HCT116 (cell line): ENCODE measurements around the gene TNIK. TPM values are rescaled to one million over a fixed set of nuclear protein-coding genes. Genes with fewer than 3 reads are reported as not detected.

Experiments
- ATAC-seq: fragments of 200-7000 bp; cut with Tn5 transposase; 2 replicates; pipeline ENCODE4 v1.9.1; 2020; ENCODE audit warnings: mild to moderate bottlenecking, moderate library complexity
- BruUV-seq: library from RNA; stranded (reverse); fragments of 400-500 nt; replicated peaks from 2 replicates; lab custom pipeline; 2021; lab: Mats Ljungman, UMichigan
- CTCF ChIA-PET: fragments of 300-600 bp; sonication (Branson Sonifier 250); formaldehyde crosslinking; loops from one replicate; lab custom pipeline; 2021; ENCODE audit warnings: antibody characterized with exemption; lab: Charles Lee
- POLR2A ChIA-PET: fragments of 300-600, 350-600 bp; sonication (Branson Sonifier 250); formaldehyde crosslinking; loops from one replicate; lab custom pipeline; 2021; ENCODE audit warnings: antibody characterized with exemption; lab: Charles Lee
- RAD21 ChIA-PET, 2 experiments: fragments of 300-600 bp; sonication (Branson Sonifier 250); formaldehyde crosslinking; loops; one replicate each; lab custom pipeline; 2023; ENCODE audit warnings: low total read pairs in 2 of 2; ENCODE audit not compliant: uncharacterized antibody in 2 of 2, unreplicated experiment in 2 of 2, low non-redundant PET in 1 of 2; lab: Charles Lee
- DNase-seq: peaks from one replicate; pipeline ENCODE4 v3.0.0-alpha.2; 2010; ENCODE audit warnings: low read depth, low spot score
- H2AFZ ChIP-seq: fragments of 200-600 bp; shearing (Covaris generic), sonication (generic); 2 replicates; pipeline ENCODE4 v1.6.1; 2017; ENCODE audit warnings: low read depth, mixed run types, mixed read lengths, antibody characterized with exemption, low read length; ENCODE audit not compliant: poor library complexity, severe bottlenecking
- H3K27ac ChIP-seq: 2 replicates; pipeline ENCODE4 v1.5.1; 2012; ENCODE audit warnings: low read depth, low read length
- H3K27me3 ChIP-seq: fragments of 200-600 bp; sonication (generic); 2 replicates; pipeline ENCODE4 v1.6.1; 2016; ENCODE audit warnings: mixed run types, low read length, mixed read lengths; ENCODE audit not compliant: insufficient read depth
- H3K36me3 ChIP-seq, 2 experiments: fragments of 200-500 bp in 1 of 2; fragments of 200-600 bp in 1 of 2; sonication (Bioruptor generic) in 1 of 2; sonication (generic) in 1 of 2; 2 replicates each; pipeline versions ENCODE4 v1.5.1 to v1.6.1; 2014 to 2016; ENCODE audit warnings: low read length in 2 of 2, inconsistent platforms in 1 of 2, mixed read lengths in 1 of 2, mixed run types in 1 of 2; ENCODE audit not compliant: insufficient read depth in 2 of 2, control insufficient read depth in 1 of 2
- H3K4me1 ChIP-seq, 2 experiments: fragments of 200-600 bp in 1 of 2; sonication (generic) in 1 of 2; 2 replicates each; pipeline versions ENCODE4 v1.5.1 to v1.6.1; 2012 to 2017; ENCODE audit warnings: low read length in 2 of 2, inconsistent platforms in 1 of 2, mild to moderate bottlenecking in 1 of 2, mixed read lengths in 1 of 2, mixed run types in 1 of 2, moderate library complexity in 1 of 2; ENCODE audit not compliant: insufficient read depth in 2 of 2, control insufficient read depth in 1 of 2
- H3K4me2 ChIP-seq: fragments of 200-600 bp; sonication (generic); 2 replicates; pipeline ENCODE4 v1.6.1; 2017; ENCODE audit warnings: mixed run types, low read length, mixed read lengths
- H3K4me3 ChIP-seq, 2 experiments: fragments of 200-600 bp in 1 of 2; sonication (generic) in 1 of 2; replicated peaks in 1 of 2; 2 replicates each; pipeline ENCODE4 v1.5.1; 2011 to 2016; ENCODE audit warnings: low read length in 2 of 2, control low read depth in 1 of 2, low read depth in 1 of 2, mild to moderate bottlenecking in 1 of 2, mixed read lengths in 1 of 2, mixed run types in 1 of 2
- H3K79me2 ChIP-seq: fragments of 200-600 bp; sonication (generic); 2 replicates; pipeline ENCODE4 v1.6.1; 2017; ENCODE audit warnings: mild to moderate bottlenecking, mixed run types, low read length, moderate library complexity, mixed read lengths; ENCODE audit not compliant: insufficient read depth
- H3K9ac ChIP-seq: fragments of 200-600 bp; sonication (generic); 2 replicates; pipeline ENCODE4 v1.6.1; 2016; ENCODE audit warnings: low read length, mixed read lengths
- H3K9me2 ChIP-seq: fragments of 200-600 bp; sonication (generic), shearing (Covaris generic); 2 replicates; pipeline ENCODE4 v1.6.1; 2017; ENCODE audit warnings: mixed run types, mild to moderate bottlenecking, moderate library complexity; ENCODE audit not compliant: insufficient read depth
- H3K9me3 ChIP-seq, 2 experiments: fragments of 200-500 bp in 1 of 2; fragments of 200-600 bp in 1 of 2; sonication (Bioruptor generic) in 1 of 2; sonication (generic) in 1 of 2; 2 replicates each; pipeline ENCODE4 v1.6.1; 2014 to 2017; ENCODE audit warnings: low read length in 2 of 2, mixed read lengths in 2 of 2, inconsistent platforms in 1 of 2, low read depth in 1 of 2, mild to moderate bottlenecking in 1 of 2, mixed run types in 1 of 2, moderate library complexity in 1 of 2; ENCODE audit not compliant: control insufficient read depth in 1 of 2, insufficient read depth in 1 of 2
- H4K20me1 ChIP-seq: fragments of 200-600 bp; sonication (generic), shearing (Covaris generic); 2 replicates; pipeline ENCODE4 v1.6.1; 2017; ENCODE audit warnings: mixed run types, mild to moderate bottlenecking, moderate library complexity; ENCODE audit not compliant: insufficient read depth
- CBX3 ChIP-seq: IDR thresholded peaks from 2 replicates; pipeline ENCODE4 v1.6.1; 2012; ENCODE audit warnings: low read depth
- CEBPB ChIP-seq: IDR thresholded peaks from 2 replicates; pipeline ENCODE4 v1.6.1; 2012; ENCODE audit warnings: low read depth
- EGR1 ChIP-seq: IDR thresholded peaks from 2 replicates; pipeline ENCODE4 v1.6.1; 2012; ENCODE audit warnings: low read depth
- ELF1 ChIP-seq: IDR thresholded peaks from 2 replicates; pipeline ENCODE4 v1.6.1; 2012; ENCODE audit warnings: low read depth, borderline replicate concordance
- EZH2 ChIP-seq: fragments of 200-600 bp; sonication (generic); IDR thresholded peaks from 2 replicates; pipeline ENCODE4 v1.6.1; 2017; ENCODE audit warnings: antibody characterized with exemption, mixed run types
- EZH2phosphoT487 ChIP-seq: fragments of 200-600 bp; IDR thresholded peaks from 2 replicates; pipeline ENCODE4 v1.6.1; 2018; ENCODE audit warnings: antibody characterized with exemption, borderline replicate concordance
- POLR2A ChIP-seq: IDR thresholded peaks from 2 replicates; pipeline ENCODE4 v1.7.0; 2011; ENCODE audit warnings: borderline replicate concordance; ENCODE audit not compliant: insufficient read depth, insufficient read length; ENCODE audit errors: extremely low read depth
- POLR2AphosphoS5 ChIP-seq: IDR thresholded peaks from 2 replicates; pipeline ENCODE4 v1.6.1; 2011; ENCODE audit warnings: mild to moderate bottlenecking, low read depth, low read length, moderate library complexity
- SIN3A ChIP-seq: IDR thresholded peaks from 2 replicates; pipeline ENCODE4 v1.6.1; 2012; ENCODE audit warnings: low read depth
- SP1 ChIP-seq: IDR thresholded peaks from 2 replicates; pipeline ENCODE4 v1.6.1; 2012; ENCODE audit warnings: low read depth
- SRF ChIP-seq: IDR thresholded peaks from 2 replicates; pipeline ENCODE4 v1.6.1; 2012; ENCODE audit warnings: low read depth
- TCF7L2 ChIP-seq: IDR thresholded peaks from 2 replicates; pipeline ENCODE4 v1.7.0; 2011; ENCODE audit warnings: borderline replicate concordance, inconsistent platforms; ENCODE audit not compliant: insufficient read depth, insufficient read length; ENCODE audit errors: extremely low read depth
- YY1 ChIP-seq: IDR thresholded peaks from 2 replicates; pipeline ENCODE4 v1.6.1; 2011; ENCODE audit warnings: low read length, low read depth, moderate library complexity, mild to moderate bottlenecking; ENCODE audit not compliant: insufficient replicate concordance; ENCODE audit errors: extremely low read depth
- ZFX ChIP-seq: fragments of 450-650 bp; IDR thresholded peaks from 2 replicates; pipeline ENCODE4 v1.6.1; 2017
- ZNF274 ChIP-seq: fragments of 200-500 bp; sonication (Bioruptor generic); IDR thresholded peaks from 2 replicates; pipeline ENCODE4 v1.6.1; 2014; ENCODE audit warnings: mild to moderate bottlenecking, low read depth, low read length, inconsistent platforms
- intact Hi-C: fragments of 100-400 bp; cut with micrococcal nuclease; formaldehyde crosslinking; loops from 2 replicates; pipeline ENCODE4 v1.10.0; 2022
- total RNA-seq: library from RNA; stranded (reverse); gene quantifications from one replicate; pipeline ENCODE4 v1.2.1, GENCODE V29; 2021; ENCODE audit not compliant: unreplicated experiment
- TF ChIP-seq, protein P1 (sequence below): IDR thresholded peaks from 2 replicates; pipeline ENCODE4 v1.6.1; 2012; ENCODE audit warnings: low read depth
- TF ChIP-seq, protein P2 (sequence below): IDR thresholded peaks from 2 replicates; pipeline ENCODE4 v1.6.1; 2012
- TF ChIP-seq, protein P3 (sequence below): IDR thresholded peaks from 2 replicates; pipeline ENCODE4 v1.6.1; 2012

TNIK gene
- total RNA-seq, 1 experiment from 2014 or later: 24.1 TPM

DNA sequence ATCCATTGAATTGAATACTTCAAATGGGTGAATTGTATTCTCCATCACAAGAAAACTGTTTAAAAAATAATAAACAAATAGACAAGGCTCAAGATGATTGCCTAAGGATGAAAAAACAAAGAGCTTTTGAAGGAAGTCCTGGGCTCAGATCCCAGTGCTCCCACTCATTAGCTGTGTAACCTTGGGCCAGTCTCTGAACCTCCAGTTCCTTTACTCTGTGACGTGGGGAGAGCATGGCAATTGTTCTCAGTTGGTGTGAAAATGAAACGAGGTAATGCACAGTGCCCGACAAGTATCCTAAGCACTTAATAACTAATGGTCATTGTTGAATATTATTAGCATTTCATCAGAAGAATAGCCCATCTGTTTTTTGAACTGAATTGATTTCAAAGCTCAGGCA is 40.7 kb downstream of the TNIK start (continued):
- TF ChIP-seq TCF7L2 (no peak), CBX3 (no peak)

DNA sequence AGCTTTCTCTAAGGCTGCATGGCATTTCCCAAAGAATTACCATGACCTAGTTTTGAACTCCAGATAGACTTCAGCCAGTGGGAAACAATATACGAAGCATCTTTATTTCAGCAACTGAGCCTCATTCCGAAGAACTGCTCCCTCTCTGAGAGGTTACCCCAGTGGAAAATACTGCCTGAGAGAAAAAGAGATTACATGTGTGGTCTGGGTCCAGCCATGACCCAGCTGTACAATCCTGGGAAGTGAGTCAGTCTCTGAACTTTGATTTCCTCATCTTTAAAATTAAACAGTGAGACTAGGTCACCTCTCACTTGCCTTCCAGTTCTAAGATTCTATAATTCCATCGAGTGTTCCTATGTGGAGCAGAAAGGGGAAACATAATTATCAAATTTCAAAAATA is 42.4 kb downstream of the TNIK start:
- ChIA-PET POLR2A (no interaction called here), CTCF (no interaction called here), RAD21 (no interaction called here)
- Histone ChIP-seq H4K20me1 (no peaks in the 10 kb centered on the region), H3K4me3 (no peak overlapping the region), H3K79me2 (no peaks in the 10 kb centered on the region), H3K36me3 (no peaks in the 10 kb centered on the region), H2AFZ (no peak overlapping the region), H3K9ac (no peak overlapping the region), H3K9me3 (no peaks in the 10 kb centered on the region), H3K27me3 (no peaks in the 10 kb centered on the region), H3K4me1 (peaks cover 0 to 17% of the 10 kb centered on the region in 2 experiments; a peak in 1 of 4 replicates), H3K4me2 (no peak overlapping the region), H3K9me2 (no peaks in the 10 kb centered on the region), H3K27ac (no peak overlapping the region)
- BruUV-seq: no TSS peak
- no peak for TF ChIP-seq ZNF274
- intact Hi-C loops: no loop called here
- DNase-seq (no peak), ATAC-seq (no peak)

DNA sequence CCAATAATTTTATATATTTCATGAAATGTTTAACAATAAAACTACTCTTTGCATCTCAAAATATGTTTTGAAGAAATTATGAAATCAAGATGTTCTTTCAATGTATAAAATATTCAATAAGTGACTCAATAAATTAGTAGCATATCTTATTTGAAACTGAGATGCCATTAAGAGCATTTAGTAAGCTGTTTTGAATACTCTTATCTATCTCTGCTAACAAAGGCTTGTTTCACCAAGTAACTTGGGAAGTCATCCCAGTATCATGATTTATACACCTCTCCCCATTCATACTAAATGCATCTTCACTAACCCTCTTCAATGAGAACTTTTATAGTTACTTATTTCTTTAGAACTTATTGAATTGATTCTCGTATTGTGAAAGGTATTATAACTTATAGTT is 43.1 kb downstream of the TNIK start:
- ATAC-seq: no peak
- H3K4me2 ChIP-seq: no peak overlapping the region
- peaks cover 0 to 17% of the 10 kb centered on the region in 2 experiments; a peak in 1 of 4 replicates for H3K4me1 ChIP-seq
- H3K4me3 ChIP-seq: no peak overlapping the region
- H3K9me2 ChIP-seq: no peaks in the 10 kb centered on the region
- H3K27ac ChIP-seq: no peak overlapping the region
- POLR2A ChIA-PET: no interaction called here
- no peak overlapping the region for H2AFZ ChIP-seq
- RAD21 ChIA-PET: no interaction called here
- H4K20me1 ChIP-seq: no peaks in the 10 kb centered on the region
- H3K9me3 ChIP-seq: no peaks in the 10 kb centered on the region
- CTCF ChIA-PET: no interaction called here
- no peak for DNase-seq
- intact Hi-C loops: no loop called here
- H3K79me2 ChIP-seq: no peaks in the 10 kb centered on the region
- H3K36me3 ChIP-seq: no peaks in the 10 kb centered on the region
- no peaks in the 10 kb centered on the region for H3K27me3 ChIP-seq
- no peak overlapping the region for H3K9ac ChIP-seq
- no TSS peak for BruUV-seq
- no peak for TF ChIP-seq SP1
- TF ChIP-seq EGR1: no peak
- no peak for TF ChIP-seq TCF7L2
- TF ChIP-seq EZH2phosphoT487: no peak
- TF ChIP-seq, protein P1, sequence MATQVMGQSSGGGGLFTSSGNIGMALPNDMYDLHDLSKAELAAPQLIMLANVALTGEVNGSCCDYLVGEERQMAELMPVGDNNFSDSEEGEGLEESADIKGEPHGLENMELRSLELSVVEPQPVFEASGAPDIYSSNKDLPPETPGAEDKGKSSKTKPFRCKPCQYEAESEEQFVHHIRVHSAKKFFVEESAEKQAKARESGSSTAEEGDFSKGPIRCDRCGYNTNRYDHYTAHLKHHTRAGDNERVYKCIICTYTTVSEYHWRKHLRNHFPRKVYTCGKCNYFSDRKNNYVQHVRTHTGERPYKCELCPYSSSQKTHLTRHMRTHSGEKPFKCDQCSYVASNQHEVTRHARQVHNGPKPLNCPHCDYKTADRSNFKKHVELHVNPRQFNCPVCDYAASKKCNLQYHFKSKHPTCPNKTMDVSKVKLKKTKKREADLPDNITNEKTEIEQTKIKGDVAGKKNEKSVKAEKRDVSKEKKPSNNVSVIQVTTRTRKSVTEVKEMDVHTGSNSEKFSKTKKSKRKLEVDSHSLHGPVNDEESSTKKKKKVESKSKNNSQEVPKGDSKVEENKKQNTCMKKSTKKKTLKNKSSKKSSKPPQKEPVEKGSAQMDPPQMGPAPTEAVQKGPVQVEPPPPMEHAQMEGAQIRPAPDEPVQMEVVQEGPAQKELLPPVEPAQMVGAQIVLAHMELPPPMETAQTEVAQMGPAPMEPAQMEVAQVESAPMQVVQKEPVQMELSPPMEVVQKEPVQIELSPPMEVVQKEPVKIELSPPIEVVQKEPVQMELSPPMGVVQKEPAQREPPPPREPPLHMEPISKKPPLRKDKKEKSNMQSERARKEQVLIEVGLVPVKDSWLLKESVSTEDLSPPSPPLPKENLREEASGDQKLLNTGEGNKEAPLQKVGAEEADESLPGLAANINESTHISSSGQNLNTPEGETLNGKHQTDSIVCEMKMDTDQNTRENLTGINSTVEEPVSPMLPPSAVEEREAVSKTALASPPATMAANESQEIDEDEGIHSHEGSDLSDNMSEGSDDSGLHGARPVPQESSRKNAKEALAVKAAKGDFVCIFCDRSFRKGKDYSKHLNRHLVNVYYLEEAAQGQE: no peak
- TF ChIP-seq POLR2AphosphoS5: no peak
- no peak for TF ChIP-seq POLR2A
- TF ChIP-seq, protein P2, sequence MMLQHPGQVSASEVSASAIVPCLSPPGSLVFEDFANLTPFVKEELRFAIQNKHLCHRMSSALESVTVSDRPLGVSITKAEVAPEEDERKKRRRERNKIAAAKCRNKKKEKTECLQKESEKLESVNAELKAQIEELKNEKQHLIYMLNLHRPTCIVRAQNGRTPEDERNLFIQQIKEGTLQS: no peak
- no peak for TF ChIP-seq EZH2
- TF ChIP-seq ZNF274: no peak
- TF ChIP-seq YY1: no peak
- no peak for TF ChIP-seq ZFX
- no peak for TF ChIP-seq ELF1
- TF ChIP-seq, protein P3, sequence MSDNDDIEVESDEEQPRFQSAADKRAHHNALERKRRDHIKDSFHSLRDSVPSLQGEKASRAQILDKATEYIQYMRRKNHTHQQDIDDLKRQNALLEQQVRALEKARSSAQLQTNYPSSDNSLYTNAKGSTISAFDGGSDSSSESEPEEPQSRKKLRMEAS: no peak
- no peak for TF ChIP-seq SRF
- no peak for TF ChIP-seq CEBPB
- TF ChIP-seq SIN3A: no peak
